H9 (cell line): ENCODE measurements around the gene SP140. TPM values are rescaled to one million over a fixed set of nuclear protein-coding genes. Genes with fewer than 3 reads are reported as not detected.

Source experiments
- DNase-seq: peaks from one replicate; pipeline ENCODE4 v3.0.0-alpha.2; 2017
- H2AFZ ChIP-seq: one replicate; pipeline ENCODE4 v1.6.1; 2013; ENCODE audit warnings: mild to moderate bottlenecking, low read length, control low read depth, moderate library complexity
- H2AK5ac ChIP-seq: 2 replicates; pipeline ENCODE4 v1.6.1; 2013; ENCODE audit warnings: low read length, control low read depth, mixed read lengths; ENCODE audit not compliant: insufficient read length
- H2BK120ac ChIP-seq: one replicate; pipeline ENCODE4 v1.6.1; 2013; ENCODE audit warnings: low read depth, mild to moderate bottlenecking, low read length, control low read depth, inconsistent platforms; ENCODE audit not compliant: poor library complexity, severe bottlenecking
- H2BK12ac ChIP-seq: 2 replicates; pipeline ENCODE4 v1.6.1; 2013; ENCODE audit warnings: low read length, control low read depth, mixed read lengths, low read depth; ENCODE audit not compliant: insufficient read length
- H2BK15ac ChIP-seq: 2 replicates; pipeline ENCODE4 v1.6.1; 2013; ENCODE audit warnings: low read depth, low read length, control low read depth
- H2BK20ac ChIP-seq: one replicate; pipeline ENCODE4 v1.6.1; 2013; ENCODE audit warnings: low read depth, mild to moderate bottlenecking, low read length, control low read depth, inconsistent platforms; ENCODE audit not compliant: poor library complexity, severe bottlenecking
- H2BK5ac ChIP-seq: 2 replicates; pipeline ENCODE4 v1.6.1; 2013; ENCODE audit warnings: low read length, control low read depth, mixed read lengths; ENCODE audit not compliant: insufficient read length
- H3K14ac ChIP-seq: 2 replicates; pipeline ENCODE4 v1.6.1; 2013; ENCODE audit warnings: low read length, control low read depth; ENCODE audit not compliant: insufficient read depth
- H3K18ac ChIP-seq: 2 replicates; pipeline ENCODE4 v1.6.1; 2013; ENCODE audit warnings: low read depth, mild to moderate bottlenecking, mixed read lengths, low read length, control low read depth; ENCODE audit not compliant: insufficient read length
- H3K23ac ChIP-seq: 2 replicates; pipeline ENCODE4 v1.6.1; 2013; ENCODE audit warnings: low read length, control low read depth, mixed read lengths, low read depth; ENCODE audit not compliant: insufficient read length
- H3K23me2 ChIP-seq: 2 replicates; pipeline ENCODE4 v1.6.1; 2013; ENCODE audit warnings: low read depth, mild to moderate bottlenecking, mixed read lengths, low read length, control low read depth; ENCODE audit not compliant: insufficient read length, poor library complexity, severe bottlenecking
- H3K27ac ChIP-seq: 2 replicates; pipeline ENCODE4 v1.5.1; 2013; ENCODE audit warnings: low read length, control low read depth, mixed read lengths, low read depth; ENCODE audit not compliant: insufficient read length
- H3K27me3 ChIP-seq: 2 replicates; pipeline ENCODE4 v1.6.1; 2013; ENCODE audit warnings: low read length, control low read depth, inconsistent platforms; ENCODE audit not compliant: insufficient read depth
- H3K4ac ChIP-seq: 2 replicates; pipeline ENCODE4 v1.6.1; 2013; ENCODE audit warnings: low read depth, mild to moderate bottlenecking, control low read depth, inconsistent platforms, low read length, moderate library complexity
- H3K4me1 ChIP-seq: 2 replicates; pipeline ENCODE4 v1.6.1; 2013; ENCODE audit warnings: low read length, control low read depth, inconsistent platforms; ENCODE audit not compliant: insufficient read depth
- H3K4me2 ChIP-seq: 2 replicates; pipeline ENCODE4 v1.6.1; 2013; ENCODE audit warnings: low read length, control low read depth, mixed read lengths; ENCODE audit not compliant: insufficient read length, insufficient read depth
- H3K56ac ChIP-seq: 2 replicates; pipeline ENCODE4 v1.6.1; 2013; ENCODE audit warnings: low read depth, mild to moderate bottlenecking, mixed read lengths, low read length, control low read depth; ENCODE audit not compliant: insufficient read length
- H3K79me1 ChIP-seq: 2 replicates; pipeline ENCODE4 v1.6.1; 2013; ENCODE audit warnings: low read depth, mild to moderate bottlenecking, moderate library complexity, low read length, control low read depth, inconsistent platforms; ENCODE audit not compliant: insufficient read depth, poor library complexity, severe bottlenecking
- H3K79me2 ChIP-seq: 2 replicates; pipeline ENCODE4 v1.6.1; 2013; ENCODE audit warnings: low read length, control low read depth, inconsistent platforms; ENCODE audit not compliant: insufficient read depth
- H3K9ac ChIP-seq: 2 replicates; pipeline ENCODE4 v1.6.1; 2013; ENCODE audit warnings: low read length, control low read depth, mixed read lengths; ENCODE audit not compliant: insufficient read length; ENCODE audit errors: extremely low read depth
- H3K9me3 ChIP-seq: one replicate; pipeline ENCODE4 v1.6.1; 2013; ENCODE audit warnings: low read depth, low read length, inconsistent platforms; ENCODE audit not compliant: control insufficient read depth
- H3T11ph ChIP-seq: one replicate; pipeline ENCODE4 v1.6.1; 2013; ENCODE audit warnings: mild to moderate bottlenecking, low read length, control low read depth, inconsistent platforms
- H4K20me1 ChIP-seq: one replicate; pipeline ENCODE4 v1.6.1; 2013; ENCODE audit not compliant: control insufficient read depth, insufficient read length, insufficient read depth
- H4K5ac ChIP-seq: 2 replicates; pipeline ENCODE4 v1.6.1; 2013; ENCODE audit warnings: low read depth, mild to moderate bottlenecking, mixed read lengths, low read length, control low read depth; ENCODE audit not compliant: insufficient read length
- H4K8ac ChIP-seq: replicated peaks from 2 replicates; pipeline ENCODE4 v1.6.1; 2013; ENCODE audit warnings: low read length, control low read depth, mixed read lengths, low read depth; ENCODE audit not compliant: insufficient read length
- H4K91ac ChIP-seq: 2 replicates; pipeline ENCODE4 v1.6.1; 2013; ENCODE audit warnings: low read depth, mild to moderate bottlenecking, moderate library complexity, mixed read lengths, low read length, control low read depth; ENCODE audit not compliant: insufficient read length
- H3K27ac Mint-ChIP-seq, 3 experiments: 2 replicates in 2 of 3; 3 replicates in 1 of 3; pipeline ENCODE4 v1.8.0; 2020 to 2021; ENCODE audit warnings: mixed read lengths in 3 of 3, mild to moderate bottlenecking in 1 of 3, moderate library complexity in 1 of 3
- H3K27me3 Mint-ChIP-seq: 2 replicates; pipeline ENCODE4 v1.8.0; 2021; ENCODE audit warnings: low read depth, mild to moderate bottlenecking, moderate library complexity, mixed read lengths
- H3K36me3 Mint-ChIP-seq, 3 experiments: 2 replicates in 2 of 3; 3 replicates in 1 of 3; pipeline ENCODE4 v1.8.0; 2020 to 2021; ENCODE audit warnings: low read depth in 3 of 3, mixed read lengths in 3 of 3; ENCODE audit not compliant: insufficient read depth in 1 of 3
- H3K4me1 Mint-ChIP-seq, 2 experiments: 2 replicates each; pipeline ENCODE4 v1.8.0; 2020; ENCODE audit warnings: mixed read lengths in 2 of 2
- H3K4me3 Mint-ChIP-seq, 2 experiments: 2 replicates in 1 of 2; 3 replicates in 1 of 2; pipeline ENCODE4 v1.8.0; 2020 to 2021; ENCODE audit warnings: mild to moderate bottlenecking in 2 of 2, mixed read lengths in 2 of 2, moderate library complexity in 1 of 2
- H3K9me3 Mint-ChIP-seq, 2 experiments: 2 replicates in 1 of 2; 3 replicates in 1 of 2; pipeline ENCODE4 v1.8.0; 2020; ENCODE audit warnings: mild to moderate bottlenecking in 2 of 2, mixed read lengths in 2 of 2, moderate library complexity in 1 of 2
- whole genome bisulfite sequencing: extraction: QIAGEN DNeasy Blood & Tissue Kit; methylation state at CpG from one replicate; pipeline ENCODE4 v1.1.7; 2013; ENCODE audit warnings: missing lambda C conversion rate, low lambda C conversion rate, mixed read lengths; ENCODE audit not compliant: insufficient read length; ENCODE audit errors: extremely low coverage; 5-methylcytosine and 5-hydroxymethylcytosine counted together
- total RNA-seq: library from RNA; stranded (reverse); gene quantifications from 2 replicates; pipeline ENCODE4 v1.2.1, GENCODE V29; 2021
- TF ChIP-seq, protein P1 (sequence below): fragments of 200-600 bp; sonication (generic); conservative IDR thresholded peaks from 3 replicates; pipeline ENCODE4 v1.8.0; 2021; ENCODE audit warnings: antibody characterized with exemption, mild to moderate bottlenecking

SP140 gene
- total RNA-seq, 1 experiment from 2014 or later = 0.31 TPM

DNA sequence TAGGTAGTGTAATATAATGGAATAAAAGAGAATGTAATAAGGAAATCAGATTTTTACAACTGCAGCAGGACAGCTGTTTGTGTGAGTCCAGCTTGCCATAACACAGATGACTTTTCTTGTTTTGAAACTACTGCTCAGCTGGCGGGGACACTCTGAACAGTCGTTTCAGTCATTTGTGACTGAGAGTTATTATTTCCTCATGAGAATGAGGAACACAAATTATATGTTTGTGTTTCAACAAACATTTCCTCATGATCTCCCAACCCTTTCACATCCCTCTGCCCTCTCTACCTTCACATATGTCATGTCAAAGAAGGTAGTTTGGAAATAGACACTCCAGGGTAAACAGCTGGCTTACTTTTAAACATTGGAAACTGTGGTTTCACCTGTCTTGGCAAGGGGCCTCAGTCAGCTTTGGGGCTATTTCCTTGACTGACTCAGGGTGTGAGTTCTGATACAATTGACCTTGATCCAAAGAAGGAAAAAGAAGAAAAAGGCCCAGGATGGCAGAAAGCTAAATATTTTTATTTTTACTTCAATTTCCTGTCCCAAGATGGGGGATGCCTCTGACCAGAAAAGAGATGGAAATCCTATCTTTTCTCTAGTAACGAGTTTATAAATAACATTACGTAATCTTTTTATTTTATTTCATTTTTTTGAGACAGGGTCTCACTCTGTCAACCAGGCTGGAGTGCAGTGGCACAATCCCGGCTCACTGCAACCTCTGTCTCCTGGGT is 102.0 kb downstream of the SP140 start:
- H3T11ph ChIP-seq = no peak overlapping the region
- H3K9me3 ChIP-seq = peaks cover 9% of the 10 kb centered on the region
- H3K4me1 ChIP-seq = no peaks in the 10 kb centered on the region
- Mint-ChIP-seq H3K4me1 (peaks cover 5% of the 10 kb centered on the region in 2 experiments; a peak in 2 of 4 replicates), H3K27ac (peak overlapping the region in 1 of 3 experiments; percentile 22; a peak in 1 of 7 replicates), H3K36me3 (peaks cover 6 to 10% (median 6%) of the 10 kb centered on the region in 3 experiments; a peak in 3 of 7 replicates), H3K4me3 (no peak overlapping the region), H3K9me3 (peaks cover 8 to 13% of the 10 kb centered on the region in 2 experiments), H3K27me3 (no peaks in the 10 kb centered on the region)
- H2BK20ac ChIP-seq = no peak overlapping the region
- no peak overlapping the region for H2BK5ac ChIP-seq
- H3K4me2 ChIP-seq = no peak overlapping the region
- no peak overlapping the region for H3K14ac ChIP-seq
- no peak overlapping the region for H2AFZ ChIP-seq
- no peak overlapping the region for H3K27ac ChIP-seq
- no CpG with 5 or more reads among the region's 5 CpGs for WGBS
- no peak overlapping the region for H4K5ac ChIP-seq
- TF ChIP-seq, protein P1, sequence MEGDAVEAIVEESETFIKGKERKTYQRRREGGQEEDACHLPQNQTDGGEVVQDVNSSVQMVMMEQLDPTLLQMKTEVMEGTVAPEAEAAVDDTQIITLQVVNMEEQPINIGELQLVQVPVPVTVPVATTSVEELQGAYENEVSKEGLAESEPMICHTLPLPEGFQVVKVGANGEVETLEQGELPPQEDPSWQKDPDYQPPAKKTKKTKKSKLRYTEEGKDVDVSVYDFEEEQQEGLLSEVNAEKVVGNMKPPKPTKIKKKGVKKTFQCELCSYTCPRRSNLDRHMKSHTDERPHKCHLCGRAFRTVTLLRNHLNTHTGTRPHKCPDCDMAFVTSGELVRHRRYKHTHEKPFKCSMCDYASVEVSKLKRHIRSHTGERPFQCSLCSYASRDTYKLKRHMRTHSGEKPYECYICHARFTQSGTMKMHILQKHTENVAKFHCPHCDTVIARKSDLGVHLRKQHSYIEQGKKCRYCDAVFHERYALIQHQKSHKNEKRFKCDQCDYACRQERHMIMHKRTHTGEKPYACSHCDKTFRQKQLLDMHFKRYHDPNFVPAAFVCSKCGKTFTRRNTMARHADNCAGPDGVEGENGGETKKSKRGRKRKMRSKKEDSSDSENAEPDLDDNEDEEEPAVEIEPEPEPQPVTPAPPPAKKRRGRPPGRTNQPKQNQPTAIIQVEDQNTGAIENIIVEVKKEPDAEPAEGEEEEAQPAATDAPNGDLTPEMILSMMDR = no peak
- H3K18ac ChIP-seq = no peak overlapping the region
- H3K27me3 ChIP-seq = no peaks in the 10 kb centered on the region
- H2AK5ac ChIP-seq = no peak overlapping the region
- no peak overlapping the region for H2BK120ac ChIP-seq
- DNase-seq = no peak
- no peak overlapping the region for H3K23ac ChIP-seq
- H3K79me2 ChIP-seq = no peaks in the 10 kb centered on the region
- no peaks in the 10 kb centered on the region for H3K23me2 ChIP-seq
- H4K20me1 ChIP-seq = no peaks in the 10 kb centered on the region
- no peak overlapping the region for H4K91ac ChIP-seq
- H3K56ac ChIP-seq = no peak overlapping the region
- no peak overlapping the region for H3K4ac ChIP-seq
- H2BK15ac ChIP-seq = no peak overlapping the region
- H2BK12ac ChIP-seq = no peak overlapping the region
- no peaks in the 10 kb centered on the region for H3K79me1 ChIP-seq
- no peak overlapping the region for H3K9ac ChIP-seq
- no peak overlapping the region for H4K8ac ChIP-seq
